Frontal cortex (tissue), 4 donors: ENCODE results near the gene CELF4. TPM values are rescaled to one million over a fixed set of nuclear protein-coding genes. Genes with fewer than 3 reads are reported as not detected.

Source experiments
- DNase-seq, 2 donors: peaks; one replicate each; pipeline ENCODE4 v3.0.0; 2012; ENCODE audit warnings: low spot score in 2 of 2
- FAIRE-seq: peaks from 2 replicates; lab custom pipeline; 2012; peaks lifted over from hg19 to GRCh38; lab: Jason Lieb, UNC
- total RNA-seq: library from RNA; depleted of rRNA; stranded (reverse); fragments of >200 nt; gene quantifications from one replicate; pipeline ENCODE4 v1.2.3, GENCODE V29; 2014
- donor health status: control.
- donor health status: control.
- donor health status: control.

CELF4 gene
- total RNA-seq, 1 donor from 2014 or later: 92.9 TPM

- FAIRE-seq: no peak
- no peak for DNase-seq
These were observed 135.8 kb downstream of the CELF4 start for GRCh38 chr18:37429791-37430190.

GRCh38 chr18:37428288-37428974 lies 137.2 kb downstream of the CELF4 start:
- FAIRE-seq (no peak), DNase-seq (no peak)

- no peak for FAIRE-seq
These were observed 139.0 kb downstream of the CELF4 start for GRCh38 chr18:37426586-37426985.

GRCh38 chr18:37425222-37425621 lies 140.4 kb downstream of the CELF4 start:
- FAIRE-seq (no peak), DNase-seq (no peak)

More at GRCh38 chr18:37426586-37426985, 139.0 kb downstream of the CELF4 start:
- no peak for DNase-seq

GRCh38 chr18:37424507-37424906 lies 141.1 kb downstream of the CELF4 start:
- FAIRE-seq: no peak
- DNase-seq: no peak

- FAIRE-seq: no peak
- no peak for DNase-seq
These were observed 143.0 kb downstream of the CELF4 start for GRCh38 chr18:37422596-37422995.

GRCh38 chr18:37422116-37422515 lies 143.5 kb downstream of the CELF4 start:
- FAIRE-seq (no peak), DNase-seq (peak in 1 of 2 donors; percentile 41)

- no peak for FAIRE-seq
- DNase-seq: no peak
These were observed 144.1 kb downstream of the CELF4 start for GRCh38 chr18:37421341-37422077.

GRCh38 chr18:37420315-37420880 lies 145.2 kb downstream of the CELF4 start:
- no peak for FAIRE-seq
- DNase-seq: no peak

GRCh38 chr18:37419866-37420265 lies 145.7 kb downstream of the CELF4 start:
- FAIRE-seq: no peak
- no peak for DNase-seq

GRCh38 chr18:37419315-37419714 lies 146.3 kb downstream of the CELF4 start:
- FAIRE-seq: no peak
- DNase-seq: no peak

GRCh38 chr18:37414816-37415215 lies 150.8 kb downstream of the CELF4 start:
- no peak for DNase-seq
- FAIRE-seq: no peak

- FAIRE-seq: no peak
- no peak for DNase-seq
These were observed 152.8 kb downstream of the CELF4 start for GRCh38 chr18:37412829-37413228.

- no peak for FAIRE-seq
- DNase-seq: no peak
These were observed 153.3 kb downstream of the CELF4 start for GRCh38 chr18:37412333-37412732.

GRCh38 chr18:37409878-37410277 lies 155.7 kb downstream of the CELF4 start:
- FAIRE-seq (no peak), DNase-seq (no peak)

- DNase-seq (no peak), FAIRE-seq (no peak)
These were observed 156.8 kb downstream of the CELF4 start for GRCh38 chr18:37408676-37409265.

GRCh38 chr18:37407571-37407970 lies 158.0 kb downstream of the CELF4 start:
- FAIRE-seq: no peak
- no peak for DNase-seq

- DNase-seq: no peak
- no peak for FAIRE-seq
These were observed 159.8 kb downstream of the CELF4 start for GRCh38 chr18:37405772-37406171.

- no peak for DNase-seq
- FAIRE-seq: no peak
These were observed 160.4 kb downstream of the CELF4 start for GRCh38 chr18:37405229-37405628.

GRCh38 chr18:37403788-37404187 lies 161.8 kb downstream of the CELF4 start:
- DNase-seq (no peak), FAIRE-seq (no peak)
